Chondrocyte (in vitro differentiated cells): ENCODE measurements around the gene FLNB. TPM values are rescaled to one million over a fixed set of nuclear protein-coding genes. Genes with fewer than 3 reads are reported as not detected.

Source experiments
- DNase-seq: peaks from one replicate; pipeline ENCODE4 v3.0.0; 2021; ENCODE audit warnings: mixed read lengths, low spot score
- H3K27ac Mint-ChIP-seq: one replicate; pipeline ENCODE4 v1.8.0; 2021; ENCODE audit warnings: mild to moderate bottlenecking, moderate library complexity, mixed read lengths; ENCODE audit not compliant: unreplicated experiment
- H3K27me3 Mint-ChIP-seq: 2 replicates; pipeline ENCODE4 v1.8.0; 2021; ENCODE audit warnings: low read depth, mixed read lengths
- H3K36me3 Mint-ChIP-seq: 2 replicates; pipeline ENCODE4 v1.8.0; 2021; ENCODE audit warnings: low read depth, mixed read lengths
- H3K4me1 Mint-ChIP-seq: 2 replicates; pipeline ENCODE4 v1.8.0; 2021; ENCODE audit warnings: low read depth, mild to moderate bottlenecking, mixed read lengths
- H3K4me3 Mint-ChIP-seq: one replicate; pipeline ENCODE4 v1.8.0; 2021; ENCODE audit warnings: mild to moderate bottlenecking, moderate library complexity, mixed read lengths; ENCODE audit not compliant: unreplicated experiment
- H3K9me3 Mint-ChIP-seq: 2 replicates; pipeline ENCODE4 v1.8.0; 2021; ENCODE audit warnings: low read depth, mixed read lengths
- total RNA-seq: library from RNA; stranded (reverse); gene quantifications from 3 replicates; pipeline ENCODE4 v1.2.1, GENCODE V29; 2021
- TF ChIP-seq, protein P1 (sequence below): fragments of 200-600 bp; sonication (generic); IDR thresholded peaks from 2 replicates; pipeline ENCODE4 v1.5.0; 2021; ENCODE audit warnings: antibody characterized with exemption, mild to moderate bottlenecking, moderate library complexity

The FLNB gene
- total RNA-seq, 1 donor from 2014 or later, result 70.2 TPM

DNA sequence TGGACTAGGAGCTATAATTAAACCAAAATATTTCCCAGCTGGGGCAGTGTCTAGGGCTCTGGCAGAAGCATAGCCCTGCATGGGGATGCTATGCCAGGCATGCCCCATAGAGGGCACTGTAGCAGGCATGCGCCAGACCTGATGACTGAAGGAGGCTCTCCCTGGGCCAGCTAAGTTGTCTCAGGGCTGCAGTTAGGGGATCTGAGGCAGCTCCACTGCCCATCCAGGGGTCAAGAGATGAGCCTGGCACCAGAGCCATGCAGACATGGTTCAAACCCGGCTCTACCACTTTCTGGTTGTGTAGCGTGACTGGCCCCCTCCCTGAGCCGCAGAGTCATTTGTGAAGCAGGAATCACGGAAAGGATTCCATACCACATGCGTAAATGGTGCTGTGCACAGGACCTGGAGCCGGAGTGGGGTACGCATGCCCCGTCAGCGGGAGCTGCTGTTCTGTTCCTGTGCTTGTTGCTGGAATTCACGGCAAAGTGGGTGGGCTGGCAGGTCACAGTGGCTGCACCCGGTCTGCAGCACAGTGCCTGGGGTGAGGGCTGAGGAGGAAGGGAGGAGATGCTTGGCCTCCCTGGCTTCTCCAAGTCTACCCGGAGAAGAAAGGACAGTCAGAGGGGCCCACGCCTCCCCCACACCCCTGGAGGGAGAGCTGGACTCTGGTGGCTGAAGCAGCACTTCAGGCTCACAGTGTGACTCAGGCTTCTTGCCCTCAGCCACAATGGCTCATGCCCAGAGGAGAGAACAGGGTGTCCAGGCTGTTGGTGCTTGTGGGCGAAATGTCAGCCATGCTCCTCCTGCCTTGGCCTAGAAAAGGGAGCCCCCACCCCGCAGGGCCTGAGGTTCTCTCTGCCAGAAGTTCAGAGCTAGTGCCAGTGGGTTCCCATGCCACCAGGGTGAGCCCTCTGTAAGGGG lies 159.5 kb downstream of the FLNB start:
- Mint-ChIP-seq H3K27me3 (no peaks in the 10 kb centered on the region), H3K9me3 (no peaks in the 10 kb centered on the region), H3K4me3 (no peak overlapping the region), H3K27ac (no peak overlapping the region), H3K36me3 (peaks cover 18% of the 10 kb centered on the region), H3K4me1 (peaks cover 49% of the 10 kb centered on the region)
- TF ChIP-seq, protein P1, sequence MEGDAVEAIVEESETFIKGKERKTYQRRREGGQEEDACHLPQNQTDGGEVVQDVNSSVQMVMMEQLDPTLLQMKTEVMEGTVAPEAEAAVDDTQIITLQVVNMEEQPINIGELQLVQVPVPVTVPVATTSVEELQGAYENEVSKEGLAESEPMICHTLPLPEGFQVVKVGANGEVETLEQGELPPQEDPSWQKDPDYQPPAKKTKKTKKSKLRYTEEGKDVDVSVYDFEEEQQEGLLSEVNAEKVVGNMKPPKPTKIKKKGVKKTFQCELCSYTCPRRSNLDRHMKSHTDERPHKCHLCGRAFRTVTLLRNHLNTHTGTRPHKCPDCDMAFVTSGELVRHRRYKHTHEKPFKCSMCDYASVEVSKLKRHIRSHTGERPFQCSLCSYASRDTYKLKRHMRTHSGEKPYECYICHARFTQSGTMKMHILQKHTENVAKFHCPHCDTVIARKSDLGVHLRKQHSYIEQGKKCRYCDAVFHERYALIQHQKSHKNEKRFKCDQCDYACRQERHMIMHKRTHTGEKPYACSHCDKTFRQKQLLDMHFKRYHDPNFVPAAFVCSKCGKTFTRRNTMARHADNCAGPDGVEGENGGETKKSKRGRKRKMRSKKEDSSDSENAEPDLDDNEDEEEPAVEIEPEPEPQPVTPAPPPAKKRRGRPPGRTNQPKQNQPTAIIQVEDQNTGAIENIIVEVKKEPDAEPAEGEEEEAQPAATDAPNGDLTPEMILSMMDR, result peak; percentile 87
- peak; percentile 65 for DNase-seq

- H3K27ac Mint-ChIP-seq, result no peak overlapping the region
- H3K4me3 Mint-ChIP-seq, result no peak overlapping the region
- DNase-seq, result peak; percentile 25
Measured at GRCh38 chr3:58168498-58168897, 160.3 kb downstream of the FLNB start.

GRCh38 chr3:58169371-58169770 lies 161.1 kb downstream of the FLNB start:
- TF ChIP-seq, protein P1, result no peak
- Mint-ChIP-seq H3K27me3 (no peaks in the 10 kb centered on the region), H3K27ac (no peak overlapping the region), H3K9me3 (no peaks in the 10 kb centered on the region), H3K4me1 (peaks cover 32% of the 10 kb centered on the region), H3K4me3 (no peak overlapping the region), H3K36me3 (peaks cover 14% of the 10 kb centered on the region)
- DNase-seq, result peak; percentile 54

More at GRCh38 chr3:58168498-58168897, 160.3 kb downstream of the FLNB start:
- TF ChIP-seq, protein P1, result no peak
- H3K9me3 Mint-ChIP-seq, result no peaks in the 10 kb centered on the region
- H3K36me3 Mint-ChIP-seq, result peaks cover 14% of the 10 kb centered on the region
- peaks cover 41% of the 10 kb centered on the region for H3K4me1 Mint-ChIP-seq
- H3K27me3 Mint-ChIP-seq, result no peaks in the 10 kb centered on the region

DNA sequence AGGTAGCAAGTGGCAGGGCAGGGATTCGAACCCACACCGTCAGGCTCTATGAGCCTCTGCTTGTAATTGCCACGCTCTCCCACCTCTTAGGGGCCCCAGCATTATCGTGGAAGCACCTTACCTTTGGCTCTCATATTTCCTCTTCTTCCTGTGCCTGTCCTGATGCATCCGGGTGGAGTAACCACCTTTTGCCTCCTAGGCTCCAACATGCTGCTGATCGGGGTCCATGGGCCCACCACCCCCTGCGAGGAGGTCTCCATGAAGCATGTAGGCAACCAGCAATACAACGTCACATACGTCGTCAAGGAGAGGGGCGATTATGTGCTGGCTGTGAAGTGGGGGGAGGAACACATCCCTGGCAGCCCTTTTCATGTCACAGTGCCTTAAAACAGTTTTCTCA lies 162.2 kb downstream of the FLNB start:
- no peaks in the 10 kb centered on the region for H3K27me3 Mint-ChIP-seq
- H3K9me3 Mint-ChIP-seq, result no peaks in the 10 kb centered on the region
- peak; percentile 58 for DNase-seq
- H3K36me3 Mint-ChIP-seq, result peaks cover 14% of the 10 kb centered on the region
- no peak overlapping the region for H3K4me3 Mint-ChIP-seq
- peaks cover 24% of the 10 kb centered on the region for H3K4me1 Mint-ChIP-seq
- no peak overlapping the region for H3K27ac Mint-ChIP-seq
- TF ChIP-seq, protein P1, result no peak

DNA sequence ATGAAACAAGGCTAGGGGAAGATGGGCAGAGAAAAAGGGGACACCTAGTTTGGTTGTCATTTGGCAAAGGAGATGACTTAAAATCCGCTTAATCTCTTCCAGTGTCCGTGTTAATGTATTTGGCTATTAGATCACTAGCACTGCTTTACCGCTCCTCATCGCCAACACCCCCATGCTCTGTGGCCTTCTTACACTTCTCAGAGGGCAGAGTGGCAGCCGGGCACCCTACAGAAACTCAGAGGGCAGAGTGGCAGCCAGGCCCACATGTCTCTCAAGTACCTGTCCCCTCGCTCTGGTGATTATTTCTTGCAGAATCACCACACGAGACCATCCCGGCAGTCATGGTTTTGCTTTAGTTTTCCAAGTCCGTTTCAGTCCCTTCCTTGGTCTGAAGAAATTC lies 162.9 kb downstream of the FLNB start:
- TF ChIP-seq, protein P1, result no peak
- H3K27me3 Mint-ChIP-seq, result no peaks in the 10 kb centered on the region
- no peak overlapping the region for H3K27ac Mint-ChIP-seq
- DNase-seq, result no peak
- H3K36me3 Mint-ChIP-seq, result peaks cover 14% of the 10 kb centered on the region
- no peaks in the 10 kb centered on the region for H3K9me3 Mint-ChIP-seq
- no peak overlapping the region for H3K4me3 Mint-ChIP-seq
- H3K4me1 Mint-ChIP-seq, result peaks cover 20% of the 10 kb centered on the region
